DND-41 (cell line): ENCODE data around the gene CFAP410.

ENCODE experiments used
- ATAC-seq: fragments of 200-7000 bp; cut with Tn5 transposase; 3 replicates; pipeline ENCODE4 v1.9.1; 2021; ENCODE audit warnings: low read depth; ENCODE audit not compliant: insufficient read depth
- DNase-seq: peaks from one replicate; pipeline ENCODE4 v3.0.0-alpha.2; 2020
- H2AFZ ChIP-seq: 2 replicates; pipeline ENCODE4 v1.6.0; 2012; ENCODE audit warnings: low read depth, low read length
- H3K27ac ChIP-seq: 2 replicates; pipeline ENCODE4 v1.5.1; 2012; ENCODE audit warnings: low read length, inconsistent platforms
- H3K27me3 ChIP-seq: fragments of 200-600 bp; sonication (generic); 2 replicates; pipeline ENCODE4 v1.6.0; 2012; ENCODE audit warnings: low read length, mild to moderate bottlenecking, inconsistent platforms; ENCODE audit not compliant: insufficient read depth, poor library complexity
- H3K36me3 ChIP-seq: 2 replicates; pipeline ENCODE4 v1.5.1; 2012; ENCODE audit warnings: low read length, inconsistent platforms; ENCODE audit not compliant: insufficient read depth
- H3K4me1 ChIP-seq: 2 replicates; pipeline ENCODE4 v1.5.1; 2012; ENCODE audit warnings: mild to moderate bottlenecking, low read length; ENCODE audit not compliant: insufficient read depth
- H3K4me2 ChIP-seq: 2 replicates; pipeline ENCODE4 v1.6.0; 2012; ENCODE audit warnings: mild to moderate bottlenecking, moderate library complexity, low read length, inconsistent platforms; ENCODE audit not compliant: insufficient read depth
- H3K4me3 ChIP-seq, 2 experiments: fragments of 200-600 bp in 1 of 2; shearing (Covaris generic) in 1 of 2; 2 replicates each; pipeline ENCODE4 v1.5.1; 2012 to 2016; ENCODE audit warnings: inconsistent platforms in 2 of 2, low read length in 2 of 2, mild to moderate bottlenecking in 2 of 2, low read depth in 1 of 2, moderate library complexity in 1 of 2
- H3K79me2 ChIP-seq: 2 replicates; pipeline ENCODE4 v1.6.0; 2012; ENCODE audit warnings: low read length, inconsistent platforms; ENCODE audit not compliant: insufficient read depth
- H3K9ac ChIP-seq: 2 replicates; pipeline ENCODE4 v1.6.0; 2012; ENCODE audit warnings: low read depth, mild to moderate bottlenecking, inconsistent platforms, low read length, moderate library complexity
- H3K9me3 ChIP-seq: 2 replicates; pipeline ENCODE4 v1.5.1; 2012; ENCODE audit warnings: low read length, moderate library complexity, mild to moderate bottlenecking, inconsistent platforms; ENCODE audit not compliant: insufficient read depth, severe bottlenecking
- H4K20me1 ChIP-seq: 2 replicates; pipeline ENCODE4 v1.6.0; 2012; ENCODE audit warnings: low read length; ENCODE audit not compliant: insufficient read depth
- EZH2 ChIP-seq: IDR thresholded peaks from 3 replicates; pipeline ENCODE4 v1.6.1; 2012; ENCODE audit warnings: borderline replicate concordance, low read depth, mild to moderate bottlenecking, moderate library complexity, low read length, inconsistent platforms; ENCODE audit not compliant: severe bottlenecking
- TF ChIP-seq, protein P1 (sequence below): IDR thresholded peaks from 2 replicates; pipeline ENCODE4 v1.5.1; 2012; ENCODE audit warnings: borderline replicate concordance, low read length, moderate library complexity, mild to moderate bottlenecking; ENCODE audit not compliant: poor library complexity, severe bottlenecking; ENCODE audit errors: extremely low read depth

CFAP410 gene

GRCh38 chr21:44320847-44321246, 18.3 kb downstream of the CFAP410 start:
- ATAC-seq = no peak

GRCh38 chr21:44319407-44320065, 19.7 kb downstream of the CFAP410 start:
- no peaks in the 10 kb centered on the region for H3K4me1 ChIP-seq
- H3K27me3 ChIP-seq = no peaks in the 10 kb centered on the region
- H2AFZ ChIP-seq = no peak overlapping the region
- ATAC-seq (no peak), DNase-seq (no peak)
- no peak overlapping the region for H3K27ac ChIP-seq
- H3K4me2 ChIP-seq = no peak overlapping the region
- no peaks in the 10 kb centered on the region for H3K9me3 ChIP-seq
- no peaks in the 10 kb centered on the region for H3K79me2 ChIP-seq
- peaks cover 91% of the 10 kb centered on the region for H3K36me3 ChIP-seq
- H3K9ac ChIP-seq = no peak overlapping the region
- peaks cover 34% of the 10 kb centered on the region for H4K20me1 ChIP-seq
- TF ChIP-seq, protein P1, sequence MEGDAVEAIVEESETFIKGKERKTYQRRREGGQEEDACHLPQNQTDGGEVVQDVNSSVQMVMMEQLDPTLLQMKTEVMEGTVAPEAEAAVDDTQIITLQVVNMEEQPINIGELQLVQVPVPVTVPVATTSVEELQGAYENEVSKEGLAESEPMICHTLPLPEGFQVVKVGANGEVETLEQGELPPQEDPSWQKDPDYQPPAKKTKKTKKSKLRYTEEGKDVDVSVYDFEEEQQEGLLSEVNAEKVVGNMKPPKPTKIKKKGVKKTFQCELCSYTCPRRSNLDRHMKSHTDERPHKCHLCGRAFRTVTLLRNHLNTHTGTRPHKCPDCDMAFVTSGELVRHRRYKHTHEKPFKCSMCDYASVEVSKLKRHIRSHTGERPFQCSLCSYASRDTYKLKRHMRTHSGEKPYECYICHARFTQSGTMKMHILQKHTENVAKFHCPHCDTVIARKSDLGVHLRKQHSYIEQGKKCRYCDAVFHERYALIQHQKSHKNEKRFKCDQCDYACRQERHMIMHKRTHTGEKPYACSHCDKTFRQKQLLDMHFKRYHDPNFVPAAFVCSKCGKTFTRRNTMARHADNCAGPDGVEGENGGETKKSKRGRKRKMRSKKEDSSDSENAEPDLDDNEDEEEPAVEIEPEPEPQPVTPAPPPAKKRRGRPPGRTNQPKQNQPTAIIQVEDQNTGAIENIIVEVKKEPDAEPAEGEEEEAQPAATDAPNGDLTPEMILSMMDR = no peak
- TF ChIP-seq EZH2 = no peak
- H3K4me3 ChIP-seq = no peak overlapping the region

More at GRCh38 chr21:44320847-44321246, 18.3 kb downstream of the CFAP410 start:
- no peaks in the 10 kb centered on the region for H3K27me3 ChIP-seq
- no peaks in the 10 kb centered on the region for H3K79me2 ChIP-seq
- no peak overlapping the region for H3K4me3 ChIP-seq
- TF ChIP-seq EZH2 = no peak
- TF ChIP-seq, protein P1 = no peak
- no peak for DNase-seq
- no peaks in the 10 kb centered on the region for H3K4me1 ChIP-seq
- no peak overlapping the region for H3K27ac ChIP-seq
- H4K20me1 ChIP-seq = peaks cover 26% of the 10 kb centered on the region
- H3K4me2 ChIP-seq = no peak overlapping the region
- peaks cover 92% of the 10 kb centered on the region for H3K36me3 ChIP-seq
- H3K9ac ChIP-seq = no peak overlapping the region
- H2AFZ ChIP-seq = no peak overlapping the region
- no peaks in the 10 kb centered on the region for H3K9me3 ChIP-seq

DNA sequence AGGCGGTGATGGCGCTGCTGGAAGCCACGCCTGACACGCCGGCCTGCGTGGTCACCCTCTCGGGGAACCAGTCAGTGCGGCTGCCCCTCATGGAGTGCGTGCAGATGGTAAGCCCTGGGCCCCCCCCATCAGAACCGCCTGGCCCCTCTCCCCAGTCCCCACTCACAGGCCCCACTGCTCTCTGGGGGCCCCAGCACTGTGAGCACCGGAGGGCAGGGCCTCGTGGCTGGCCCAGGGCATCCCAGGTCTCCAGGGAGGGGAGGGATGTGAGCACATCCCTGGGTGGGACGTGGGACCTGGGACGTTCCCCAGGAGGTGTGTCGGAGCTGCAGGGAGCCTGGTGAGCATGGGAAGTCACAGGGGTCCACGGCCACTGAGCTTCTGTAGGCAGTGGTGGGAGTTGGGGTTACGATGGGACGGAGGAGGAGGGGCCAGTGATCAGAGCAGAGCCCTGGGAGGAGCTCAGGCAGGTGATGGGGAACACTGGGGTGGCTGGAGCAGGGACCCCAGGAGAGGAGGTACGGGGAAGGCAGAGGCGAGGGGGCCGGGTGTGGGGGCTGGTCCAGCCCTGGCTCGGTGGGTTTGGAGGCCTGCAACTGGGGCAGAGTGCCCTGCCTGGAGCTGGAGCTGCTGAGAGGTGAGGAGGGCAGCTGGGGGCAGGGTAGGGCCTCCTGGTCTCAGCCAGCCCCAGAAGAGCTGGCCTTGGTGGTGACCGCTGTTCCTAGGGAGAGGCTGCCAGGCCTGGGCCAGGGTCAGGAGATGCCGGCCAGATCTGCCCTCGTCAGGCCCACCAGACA, 20.5 kb downstream of the CFAP410 start:
- H3K4me2 ChIP-seq = no peak overlapping the region
- no peak overlapping the region for H2AFZ ChIP-seq
- H4K20me1 ChIP-seq = peaks cover 41% of the 10 kb centered on the region
- no peak for TF ChIP-seq EZH2
- no peak for DNase-seq
- no peak for ATAC-seq
- no peaks in the 10 kb centered on the region for H3K9me3 ChIP-seq
- no peak overlapping the region for H3K4me3 ChIP-seq
- no peaks in the 10 kb centered on the region for H3K27me3 ChIP-seq
- H3K27ac ChIP-seq = no peak overlapping the region
- no peak overlapping the region for H3K9ac ChIP-seq
- H3K79me2 ChIP-seq = no peaks in the 10 kb centered on the region
- H3K36me3 ChIP-seq = peaks cover 89% of the 10 kb centered on the region
- no peaks in the 10 kb centered on the region for H3K4me1 ChIP-seq

DNA sequence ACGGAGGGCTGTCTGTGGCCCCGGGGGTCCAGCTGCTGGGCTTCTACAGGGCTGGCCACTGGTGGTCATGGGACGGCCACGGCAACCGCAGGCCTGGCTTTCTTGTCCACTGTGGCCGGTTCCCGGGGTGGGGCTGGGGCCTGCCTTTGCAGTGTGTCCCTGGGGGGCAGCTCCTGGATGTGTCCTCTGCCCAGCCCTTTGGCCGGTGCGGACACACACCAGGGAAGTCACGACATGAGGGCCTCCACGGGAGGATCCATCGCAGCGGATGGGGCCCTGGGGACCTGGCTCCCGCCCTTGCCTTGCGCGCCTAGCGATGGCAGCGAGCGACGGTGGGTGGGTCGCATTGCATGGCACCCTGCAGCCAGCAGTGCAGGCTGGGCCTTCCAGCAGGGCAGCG, 21.3 kb downstream of the CFAP410 start:
- ATAC-seq (no peak), DNase-seq (no peak)
- TF ChIP-seq, protein P1 = no peak
- TF ChIP-seq EZH2 = no peak
- Histone ChIP-seq H3K27ac (no peak overlapping the region), H2AFZ (no peak overlapping the region), H4K20me1 (peaks cover 46% of the 10 kb centered on the region), H3K4me3 (no peak overlapping the region), H3K9ac (no peak overlapping the region), H3K4me1 (no peaks in the 10 kb centered on the region), H3K9me3 (no peaks in the 10 kb centered on the region), H3K36me3 (peaks cover 89% of the 10 kb centered on the region), H3K4me2 (no peak overlapping the region), H3K79me2 (no peaks in the 10 kb centered on the region), H3K27me3 (no peaks in the 10 kb centered on the region)
